IPS-NIHi7 (cell line): Measurements from ENCODE around the gene NSMF.

ENCODE experiments used
- DNase-seq: peaks from one replicate; pipeline ENCODE4 v3.0.0; 2012; ENCODE audit warnings: mixed read lengths; ENCODE audit errors: extremely low spot score

Gene NSMF

GRCh38 chr9:137492464-137493363 lies 33.6 kb upstream of the NSMF start:
- DNase-seq, result peak; percentile 94

- no peak for DNase-seq
These were observed 32.8 kb upstream of the NSMF start for GRCh38 chr9:137491735-137492432.

- DNase-seq, result no peak
These were observed 31.5 kb upstream of the NSMF start for GRCh38 chr9:137490532-137491186.

- DNase-seq, result no peak
These were observed 29.8 kb upstream of the NSMF start for GRCh38 chr9:137488906-137489305.

- no peak for DNase-seq
These were observed 29.2 kb upstream of the NSMF start for GRCh38 chr9:137488327-137488653.

- DNase-seq, result no peak
These were observed 28.6 kb upstream of the NSMF start for GRCh38 chr9:137487454-137488326.

GRCh38 chr9:137486545-137487453 lies 27.7 kb upstream of the NSMF start:
- no peak for DNase-seq

- no peak for DNase-seq
These were observed 27.0 kb upstream of the NSMF start for GRCh38 chr9:137486141-137486490.

GRCh38 chr9:137485343-137486140 lies 26.4 kb upstream of the NSMF start:
- no peak for DNase-seq

- DNase-seq, result no peak
These were observed 25.6 kb upstream of the NSMF start for GRCh38 chr9:137484551-137485315.

GRCh38 chr9:137482094-137482781 lies 23.1 kb upstream of the NSMF start:
- DNase-seq, result no peak

- DNase-seq, result no peak
These were observed 21.9 kb upstream of the NSMF start for GRCh38 chr9:137480686-137481683.

- no peak for DNase-seq
These were observed 21.0 kb upstream of the NSMF start for GRCh38 chr9:137479892-137480685.

- no peak for DNase-seq
These were observed 20.1 kb upstream of the NSMF start for GRCh38 chr9:137478962-137479861.

GRCh38 chr9:137478613-137478961 lies 19.5 kb upstream of the NSMF start:
- DNase-seq, result no peak
